Liver (tissue), 3 donors: ENCODE measurements around the gene CDCA5.

ENCODE experiments used
- EGR1 ChIP-seq, 2 donors: IDR thresholded peaks; 2 replicates each; pipeline ENCODE4 v1.6.1; 2016 to 2018; ENCODE audit warnings: antibody characterized with exemption in 2 of 2, low read depth in 2 of 2
- GABPA ChIP-seq, 2 donors: IDR thresholded peaks in 1 of 2; conservative IDR thresholded peaks in 1 of 2; 2 replicates each; pipeline ENCODE4 v1.6.1; 2016; ENCODE audit warnings: antibody characterized with exemption in 2 of 2, mild to moderate bottlenecking in 1 of 2, moderate library complexity in 1 of 2
- HNF4A ChIP-seq, 2 donors: conservative IDR thresholded peaks; 2 replicates each; pipeline ENCODE4 v1.6.1; 2016; ENCODE audit warnings: antibody characterized with exemption in 2 of 2, mild to moderate bottlenecking in 2 of 2
- NR2F2 ChIP-seq: IDR thresholded peaks from 2 replicates; pipeline ENCODE4 v1.6.1; 2016; ENCODE audit warnings: antibody characterized with exemption
- RAD21 ChIP-seq, 2 donors: IDR thresholded peaks; 2 replicates each; pipeline ENCODE4 v1.6.1; 2016; ENCODE audit warnings: antibody characterized with exemption in 2 of 2, mild to moderate bottlenecking in 2 of 2
- RXRA ChIP-seq, 2 donors: IDR thresholded peaks; 2 replicates each; pipeline ENCODE4 v1.6.1; 2017 to 2018; ENCODE audit warnings: antibody characterized with exemption in 2 of 2, mild to moderate bottlenecking in 1 of 2
- TAF1 ChIP-seq: conservative IDR thresholded peaks from 2 replicates; pipeline ENCODE4 v1.6.1; 2016; ENCODE audit warnings: antibody characterized with exemption, mild to moderate bottlenecking
- ZBTB33 ChIP-seq: IDR thresholded peaks from 2 replicates; pipeline ENCODE4 v1.6.1; 2016; ENCODE audit warnings: antibody characterized with exemption
- TF ChIP-seq, protein P1 (sequence below): fragments of 150-350 bp; IDR thresholded peaks from 2 replicates; pipeline ENCODE4 v1.5.1; 2017; ENCODE audit warnings: improper control_type of control experiment, low read depth, low read length; ENCODE audit not compliant: missing input control
- TF ChIP-seq, protein P2 (sequence below): IDR thresholded peaks from 2 replicates; pipeline ENCODE4 v1.6.1; 2016; ENCODE audit warnings: antibody characterized with exemption
- TF ChIP-seq, protein P3 (sequence below): IDR thresholded peaks from 2 replicates; pipeline ENCODE4 v1.6.1; 2016; ENCODE audit warnings: antibody characterized with exemption
- donor health status: healthy.
- donor health status: healthy.

- no peak for TF ChIP-seq TAF1
- TF ChIP-seq, protein P1, sequence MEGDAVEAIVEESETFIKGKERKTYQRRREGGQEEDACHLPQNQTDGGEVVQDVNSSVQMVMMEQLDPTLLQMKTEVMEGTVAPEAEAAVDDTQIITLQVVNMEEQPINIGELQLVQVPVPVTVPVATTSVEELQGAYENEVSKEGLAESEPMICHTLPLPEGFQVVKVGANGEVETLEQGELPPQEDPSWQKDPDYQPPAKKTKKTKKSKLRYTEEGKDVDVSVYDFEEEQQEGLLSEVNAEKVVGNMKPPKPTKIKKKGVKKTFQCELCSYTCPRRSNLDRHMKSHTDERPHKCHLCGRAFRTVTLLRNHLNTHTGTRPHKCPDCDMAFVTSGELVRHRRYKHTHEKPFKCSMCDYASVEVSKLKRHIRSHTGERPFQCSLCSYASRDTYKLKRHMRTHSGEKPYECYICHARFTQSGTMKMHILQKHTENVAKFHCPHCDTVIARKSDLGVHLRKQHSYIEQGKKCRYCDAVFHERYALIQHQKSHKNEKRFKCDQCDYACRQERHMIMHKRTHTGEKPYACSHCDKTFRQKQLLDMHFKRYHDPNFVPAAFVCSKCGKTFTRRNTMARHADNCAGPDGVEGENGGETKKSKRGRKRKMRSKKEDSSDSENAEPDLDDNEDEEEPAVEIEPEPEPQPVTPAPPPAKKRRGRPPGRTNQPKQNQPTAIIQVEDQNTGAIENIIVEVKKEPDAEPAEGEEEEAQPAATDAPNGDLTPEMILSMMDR = no peak
- TF ChIP-seq RXRA (IDR thresholded peaks at IDR 0.05) = no peak
- TF ChIP-seq GABPA (IDR thresholded peaks at IDR 0.05 in 1 of 2, conservative IDR thresholded peaks at IDR 0.05 in 1 of 2) = no peak
- TF ChIP-seq ZBTB33 = no peak
- no peak for TF ChIP-seq HNF4A (conservative IDR thresholded peaks at IDR 0.05)
- TF ChIP-seq, protein P2, sequence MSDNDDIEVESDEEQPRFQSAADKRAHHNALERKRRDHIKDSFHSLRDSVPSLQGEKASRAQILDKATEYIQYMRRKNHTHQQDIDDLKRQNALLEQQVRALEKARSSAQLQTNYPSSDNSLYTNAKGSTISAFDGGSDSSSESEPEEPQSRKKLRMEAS = no peak
- TF ChIP-seq, protein P3, sequence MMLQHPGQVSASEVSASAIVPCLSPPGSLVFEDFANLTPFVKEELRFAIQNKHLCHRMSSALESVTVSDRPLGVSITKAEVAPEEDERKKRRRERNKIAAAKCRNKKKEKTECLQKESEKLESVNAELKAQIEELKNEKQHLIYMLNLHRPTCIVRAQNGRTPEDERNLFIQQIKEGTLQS = no peak
- no peak for TF ChIP-seq NR2F2
- no peak for TF ChIP-seq RAD21 (IDR thresholded peaks at IDR 0.05)
- no peak for TF ChIP-seq EGR1 (IDR thresholded peaks at IDR 0.05; ENCODE audit: low read depth in 2 of 2)
Measured at GRCh38 chr11:65096926-65097325, 13.1 kb upstream of the CDCA5 start.
